A549 (cell line): ENCODE results near the gene TXNL4A. TPM values are rescaled to one million over a fixed set of nuclear protein-coding genes. Genes with fewer than 3 reads are reported as not detected.

Experiments used
- ATAC-seq, 2 experiments: fragments of 200-7000 bp in 1 of 2; fragments of >200 bp in 1 of 2; cut with Nextera tagmentation in 1 of 2; cut with Tn5 transposase in 1 of 2; 3 replicates each; pipeline versions ENCODE4 v1.8.0 to v1.9.1; 2018 to 2020; ENCODE audit warnings: mild to moderate bottlenecking in 1 of 2, moderate library complexity in 1 of 2
- CTCF ChIA-PET: fragments of 300-600 bp; sonication (Branson Sonifier 250); formaldehyde crosslinking; extraction: SDS; loops from one replicate; lab custom pipeline; 2021; ENCODE audit warnings: antibody characterized with exemption, inconsistent platforms; lab: Yijun Ruan, JAX
- POLR2A ChIA-PET: fragments of 350-600 bp; formaldehyde crosslinking; extraction: SDS; loops from one replicate; lab custom pipeline; 2021; ENCODE audit warnings: antibody characterized with exemption, inconsistent platforms; lab: Yijun Ruan, JAX
- DNase-seq, 2 experiments: peaks; one replicate each; pipeline versions ENCODE4 v3.0.0 to v3.0.0-alpha.2; 2011 to 2016; ENCODE audit warnings: low read depth in 1 of 2, low spot score in 1 of 2
- FAIRE-seq: peaks from 2 replicates; lab custom pipeline; 2011; peaks lifted over from hg19 to GRCh38; lab: Jason Lieb, UNC
- H3K27ac ChIP-seq, 2 experiments: fragments of >200 bp; sonication (Bioruptor Twin); formaldehyde crosslinking; 3 replicates each; pipeline ENCODE4 v1.5.1; 2016 to 2017
- H3K4me1 ChIP-seq: fragments of >200 bp; sonication (Bioruptor Twin); formaldehyde crosslinking; 3 replicates; pipeline ENCODE4 v1.6.1; 2016
- H3K4me2 ChIP-seq: fragments of >200 bp; sonication (Bioruptor Twin); formaldehyde crosslinking; 3 replicates; pipeline ENCODE4 v1.6.1; 2016
- H3K4me3 ChIP-seq: fragments of >200 bp; sonication (Bioruptor Twin); formaldehyde crosslinking; 3 replicates; pipeline ENCODE4 v1.5.1; 2016
- H3K9me3 ChIP-seq: fragments of >200 bp; sonication (Bioruptor Twin); formaldehyde crosslinking; 3 replicates; pipeline ENCODE4 v1.6.1; 2016
- BHLHE40 ChIP-seq: IDR thresholded peaks from 2 replicates; pipeline ENCODE4 v1.6.1; 2012; ENCODE audit warnings: low read depth, low read length, inconsistent platforms
- CBX8 ChIP-seq: fragments of 200-600 bp; sonication (generic); IDR thresholded peaks from 2 replicates; pipeline ENCODE4 v1.6.1; 2016
- CHD2 ChIP-seq: fragments of 150-350 bp; IDR thresholded peaks from 2 replicates; pipeline ENCODE4 v1.6.1; 2014; ENCODE audit warnings: low read length; ENCODE audit not compliant: partially characterized antibody
- EHMT2 ChIP-seq: fragments of 200-600 bp; sonication (generic); IDR thresholded peaks from 2 replicates; pipeline ENCODE4 v1.6.1; 2016; ENCODE audit warnings: antibody characterized with exemption, low read depth, mild to moderate bottlenecking, moderate library complexity
- FOSL2 ChIP-seq, 2 experiments: fragments of 450-650 bp in 1 of 2; fragments of >200 bp in 1 of 2; sonication (Bioruptor Twin) in 1 of 2; formaldehyde crosslinking; IDR thresholded peaks; 2 replicates each; pipeline versions ENCODE4 v1.5.0 to v1.6.1; 2016 to 2020; ENCODE audit warnings: mild to moderate bottlenecking in 1 of 2, moderate library complexity in 1 of 2
- HDAC2 ChIP-seq: fragments of 200-600 bp; sonication (generic); IDR thresholded peaks from 2 replicates; pipeline ENCODE4 v1.6.1; 2016
- JUN ChIP-seq, 2 experiments: fragments of >200 bp; sonication (Bioruptor Twin); formaldehyde crosslinking; IDR thresholded peaks; 2 replicates in 1 of 2; 3 replicates in 1 of 2; pipeline ENCODE4 v1.6.1; 2016 to 2017
- MAZ ChIP-seq: fragments of 150-350 bp; IDR thresholded peaks from 2 replicates; pipeline ENCODE4 v1.6.1; 2014; ENCODE audit warnings: antibody characterized with exemption, low read depth, low read length, borderline replicate concordance
- MYC ChIP-seq: IDR thresholded peaks from 2 replicates; pipeline ENCODE4 v1.6.1; 2012; ENCODE audit warnings: mild to moderate bottlenecking, inconsistent platforms, low read length, improper control_type of control experiment, borderline replicate concordance
- NFE2L2 ChIP-seq: fragments of 150-350 bp; conservative IDR thresholded peaks from 2 replicates; pipeline ENCODE4 v1.6.1; 2014; ENCODE audit warnings: low read length
- NPAS2 ChIP-seq: fragments of 250-450 bp; sonication (Bioruptor Pico); IDR thresholded peaks from 2 replicates; pipeline ENCODE4 v1.8.0; 2022; ENCODE audit warnings: mild to moderate bottlenecking, moderate library complexity, borderline replicate concordance
- PHF8 ChIP-seq: fragments of 200-600 bp; sonication (generic); IDR thresholded peaks from 2 replicates; pipeline ENCODE4 v1.6.1; 2016; ENCODE audit warnings: low read depth, mild to moderate bottlenecking, antibody characterized with exemption, moderate library complexity, borderline replicate concordance
- POLR2A ChIP-seq: IDR thresholded peaks from 2 replicates; pipeline ENCODE4 v1.6.1; 2012; ENCODE audit warnings: mild to moderate bottlenecking, low read length
- SREBF2 ChIP-seq: fragments of 450-650 bp; IDR thresholded peaks from 2 replicates; pipeline ENCODE4 v1.6.1; 2014; ENCODE audit warnings: mild to moderate bottlenecking, moderate library complexity
- TFCP2L1 ChIP-seq: fragments of 250-450 bp; sonication (Bioruptor Pico); IDR thresholded peaks from 2 replicates; pipeline ENCODE4 v1.5.0; 2021; ENCODE audit warnings: mild to moderate bottlenecking
- ZFP36 ChIP-seq: fragments of 450-650 bp; IDR thresholded peaks from 2 replicates; pipeline ENCODE4 v1.6.1; 2014; ENCODE audit warnings: borderline replicate concordance; ENCODE audit not compliant: partially characterized antibody
- WGBS: methylation state at CpG from one replicate; pipeline ENCODE4 v1.1.6; 2017; ENCODE audit errors: missing lambda C conversion rate; 5-methylcytosine and 5-hydroxymethylcytosine counted together
- polyA plus RNA-seq, 4 experiments: library from polyadenylated mRNA; depleted of rRNA in 3 of 4; stranded (reverse); fragments of >200 nt; fragmentation: RNase III in 1 of 4; extraction: RNeasy Plus Mini Kit Qiagen cat#74134 plus additional on column Dnase treatment in 1 of 4; gene quantifications; 2 replicates in 3 of 4; 3 replicates in 1 of 4; pipeline ENCODE4 v1.2.3, GENCODE V29; 2011 to 2017
- TF ChIP-seq, protein P1 (sequence below): fragments of >200 bp; sonication (Bioruptor Twin); formaldehyde crosslinking; IDR thresholded peaks from 3 replicates; pipeline ENCODE4 v1.5.1; 2016
- TF ChIP-seq, protein P2 (sequence below): fragments of 250-450 bp; sonication (Bioruptor Pico); IDR thresholded peaks from 2 replicates; pipeline ENCODE4 v1.5.0; 2020; ENCODE audit warnings: low read depth, mild to moderate bottlenecking, moderate library complexity
- TF ChIP-seq, protein P3 (sequence below): IDR thresholded peaks from 2 replicates; pipeline ENCODE4 v1.6.1; 2012; ENCODE audit warnings: low read depth, borderline replicate concordance
- TF ChIP-seq, protein P4 (sequence below): fragments of >200 bp; sonication (Bioruptor Twin); formaldehyde crosslinking; IDR thresholded peaks from 3 replicates; pipeline ENCODE4 v1.6.1; 2016
- TF ChIP-seq, protein P5 (sequence below): IDR thresholded peaks from 2 replicates; pipeline ENCODE4 v1.6.1; 2012

Gene TXNL4A
- polyA plus RNA-seq, 2 of the 4 experiments (the other 2 are of a cell fraction): 99.6 to 139 TPM

DNA sequence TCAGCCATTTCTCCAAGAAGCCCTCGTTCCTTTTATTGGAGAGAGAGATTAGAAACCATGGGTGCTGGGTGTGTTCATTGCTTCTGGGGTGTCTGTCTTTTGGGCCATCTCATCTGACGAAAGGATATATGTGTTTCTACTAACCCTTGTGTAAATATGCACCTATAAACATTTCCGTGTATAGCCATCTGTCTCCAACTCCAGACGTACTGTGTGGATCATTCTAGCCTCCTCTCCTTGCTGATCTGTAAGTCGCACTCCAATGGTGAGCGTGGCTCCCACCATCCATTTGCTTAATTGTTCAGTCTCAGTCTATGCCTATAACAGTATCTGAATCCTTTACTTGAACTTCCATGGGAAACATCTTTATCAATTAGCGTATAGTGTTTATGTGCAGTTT lies 47.6 kb upstream of the TXNL4A start (continued):
- TF ChIP-seq EHMT2: no peak
- TF ChIP-seq MYC: no peak

DNA sequence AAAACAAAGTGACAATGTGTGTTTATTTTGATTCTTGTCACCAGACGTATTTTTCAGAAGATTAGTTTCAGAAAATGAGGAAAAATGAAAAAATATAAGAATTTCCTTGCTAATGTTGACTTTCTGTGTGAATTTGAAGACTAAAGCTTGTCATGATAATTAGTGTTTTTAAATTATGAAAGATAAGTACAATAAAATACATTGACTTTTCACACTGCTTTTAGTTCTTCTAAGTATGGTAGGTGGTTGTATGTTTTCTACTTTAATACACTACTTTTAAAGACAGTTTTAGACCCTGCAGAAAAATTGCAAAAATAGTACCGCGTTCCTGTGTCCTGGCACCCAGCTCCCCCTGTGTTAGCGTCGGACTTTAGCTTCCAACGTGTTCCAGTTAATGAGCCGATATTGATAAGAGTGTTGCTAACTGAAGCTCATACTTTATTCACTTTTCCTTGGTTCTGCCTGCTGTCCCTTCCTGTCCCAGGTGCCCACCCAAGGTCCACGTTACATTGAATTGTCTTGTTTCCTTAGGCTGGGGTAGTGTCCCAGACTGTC lies 46.6 kb upstream of the TXNL4A start:
- 29% methylated on average over 8 of the region's 8 CpGs for whole genome bisulfite sequencing

DNA sequence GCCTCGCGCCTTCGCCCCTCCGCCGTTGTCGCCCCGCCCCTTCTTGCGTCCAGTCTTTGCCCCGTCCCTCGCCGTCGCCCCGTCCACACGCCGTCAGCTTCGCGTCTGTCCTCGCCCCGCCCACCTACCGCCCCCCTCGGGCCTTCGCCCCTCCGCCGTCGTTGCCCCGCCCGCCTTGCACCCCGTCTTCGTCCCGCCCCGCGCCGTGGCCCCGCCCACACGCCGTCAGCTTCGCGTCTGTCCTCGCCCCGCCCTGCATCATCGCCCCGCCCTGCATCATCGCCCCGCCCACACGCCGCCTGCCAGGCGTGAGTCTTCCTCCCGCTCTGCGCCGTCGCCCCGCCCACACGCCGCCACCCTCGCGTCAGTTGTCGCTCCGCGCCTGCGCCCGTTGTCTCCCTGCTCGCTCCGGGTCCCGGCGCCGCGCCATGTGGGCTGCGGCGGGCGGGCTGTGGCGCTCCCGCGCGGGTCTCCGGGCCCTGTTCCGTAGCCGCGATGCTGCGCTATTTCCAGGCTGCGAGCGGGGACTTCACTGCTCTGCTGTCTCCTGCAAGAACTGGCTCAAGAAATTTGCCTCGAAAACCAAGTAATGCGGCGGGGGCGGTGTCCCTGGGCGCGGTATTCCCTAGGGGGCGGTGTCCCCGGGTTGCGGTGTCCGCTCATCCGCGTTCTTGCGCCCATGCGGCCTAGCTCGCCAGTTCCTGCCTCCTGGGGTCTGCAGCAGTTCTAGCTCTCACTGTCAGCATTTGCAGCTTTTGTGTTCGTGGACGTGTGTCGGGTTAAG lies 45.9 kb upstream of the TXNL4A start, which contains the start of gene RBFA:
TSS of gene RBFA (plus strand) at position 367 of the 784 bp plus-strand sequence. CDS start at position 429, 62 bp downstream.
- peaks cover 5% of the 10 kb centered on the region; the same call in 1 of the 3 replicates for H3K4me1 ChIP-seq
- peak within 1 kb of the TSS; percentile 84 to 96 for H3K27ac ChIP-seq
- FAIRE-seq: no peak
- peak within 1 kb of the TSS; percentile 80 for H3K4me3 ChIP-seq
- no peaks in the 10 kb centered on the region for H3K9me3 ChIP-seq
- H3K4me2 ChIP-seq: peak within 1 kb of the TSS; percentile 88
- POLR2A ChIA-PET: interaction anchor here (0.6 to 2.9 kb wide), 8 partner anchors 12 to 355 kb away, joined by 3 to 8 read pairs (median 4); partner anchors contain the start of gene ADNP2
- WGBS: 4% methylated on average over 17 of the region's 99 CpGs
- CTCF ChIA-PET: interaction anchor here (0.7 to 1.8 kb wide), 5 partner anchors 12 to 110 kb away, joined by 3 to 5 read pairs (median 3); no protein-coding TSS in a partner anchor
- peak; percentile 69 to 97 for DNase-seq
- peak; percentile 85 to 88 for ATAC-seq
- peak in 1 of 2 experiments; percentile 64; a peak in 3 of 5 replicates for TF ChIP-seq JUN (IDR thresholded peaks at IDR 0.05)
- peak; percentile 69 for TF ChIP-seq POLR2A
- no peak for TF ChIP-seq BHLHE40
- TF ChIP-seq NFE2L2: no peak
- no peak for TF ChIP-seq ZFP36
- TF ChIP-seq NPAS2 (CRISPR knock-in tag): no peak
- TF ChIP-seq, protein P1, sequence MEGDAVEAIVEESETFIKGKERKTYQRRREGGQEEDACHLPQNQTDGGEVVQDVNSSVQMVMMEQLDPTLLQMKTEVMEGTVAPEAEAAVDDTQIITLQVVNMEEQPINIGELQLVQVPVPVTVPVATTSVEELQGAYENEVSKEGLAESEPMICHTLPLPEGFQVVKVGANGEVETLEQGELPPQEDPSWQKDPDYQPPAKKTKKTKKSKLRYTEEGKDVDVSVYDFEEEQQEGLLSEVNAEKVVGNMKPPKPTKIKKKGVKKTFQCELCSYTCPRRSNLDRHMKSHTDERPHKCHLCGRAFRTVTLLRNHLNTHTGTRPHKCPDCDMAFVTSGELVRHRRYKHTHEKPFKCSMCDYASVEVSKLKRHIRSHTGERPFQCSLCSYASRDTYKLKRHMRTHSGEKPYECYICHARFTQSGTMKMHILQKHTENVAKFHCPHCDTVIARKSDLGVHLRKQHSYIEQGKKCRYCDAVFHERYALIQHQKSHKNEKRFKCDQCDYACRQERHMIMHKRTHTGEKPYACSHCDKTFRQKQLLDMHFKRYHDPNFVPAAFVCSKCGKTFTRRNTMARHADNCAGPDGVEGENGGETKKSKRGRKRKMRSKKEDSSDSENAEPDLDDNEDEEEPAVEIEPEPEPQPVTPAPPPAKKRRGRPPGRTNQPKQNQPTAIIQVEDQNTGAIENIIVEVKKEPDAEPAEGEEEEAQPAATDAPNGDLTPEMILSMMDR: peak; percentile 35
- TF ChIP-seq, protein P2, sequence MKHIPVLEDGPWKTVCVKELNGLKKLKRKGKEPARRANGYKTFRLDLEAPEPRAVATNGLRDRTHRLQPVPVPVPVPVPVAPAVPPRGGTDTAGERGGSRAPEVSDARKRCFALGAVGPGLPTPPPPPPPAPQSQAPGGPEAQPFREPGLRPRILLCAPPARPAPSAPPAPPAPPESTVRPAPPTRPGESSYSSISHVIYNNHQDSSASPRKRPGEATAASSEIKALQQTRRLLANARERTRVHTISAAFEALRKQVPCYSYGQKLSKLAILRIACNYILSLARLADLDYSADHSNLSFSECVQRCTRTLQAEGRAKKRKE (CRISPR knock-in tag): no peak
- TF ChIP-seq, protein P3, sequence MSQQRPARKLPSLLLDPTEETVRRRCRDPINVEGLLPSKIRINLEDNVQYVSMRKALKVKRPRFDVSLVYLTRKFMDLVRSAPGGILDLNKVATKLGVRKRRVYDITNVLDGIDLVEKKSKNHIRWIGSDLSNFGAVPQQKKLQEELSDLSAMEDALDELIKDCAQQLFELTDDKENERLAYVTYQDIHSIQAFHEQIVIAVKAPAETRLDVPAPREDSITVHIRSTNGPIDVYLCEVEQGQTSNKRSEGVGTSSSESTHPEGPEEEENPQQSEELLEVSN: peak; percentile 73
- TF ChIP-seq, protein P4, sequence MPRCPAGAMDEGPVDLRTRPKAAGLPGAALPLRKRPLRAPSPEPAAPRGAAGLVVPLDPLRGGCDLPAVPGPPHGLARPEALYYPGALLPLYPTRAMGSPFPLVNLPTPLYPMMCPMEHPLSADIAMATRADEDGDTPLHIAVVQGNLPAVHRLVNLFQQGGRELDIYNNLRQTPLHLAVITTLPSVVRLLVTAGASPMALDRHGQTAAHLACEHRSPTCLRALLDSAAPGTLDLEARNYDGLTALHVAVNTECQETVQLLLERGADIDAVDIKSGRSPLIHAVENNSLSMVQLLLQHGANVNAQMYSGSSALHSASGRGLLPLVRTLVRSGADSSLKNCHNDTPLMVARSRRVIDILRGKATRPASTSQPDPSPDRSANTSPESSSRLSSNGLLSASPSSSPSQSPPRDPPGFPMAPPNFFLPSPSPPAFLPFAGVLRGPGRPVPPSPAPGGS: peak; percentile 53; the same call in 1 of the 3 replicates
- TF ChIP-seq FOSL2 (IDR thresholded peaks at IDR 0.05): no peak
- peak; percentile 18; the same call in 1 of the 2 replicates for TF ChIP-seq FOSL2 (CRISPR knock-in tag; IDR thresholded peaks at IDR 0.05)
- TF ChIP-seq CBX8: no peak
- TF ChIP-seq HDAC2: no peak
- no peak for TF ChIP-seq MAZ
- TF ChIP-seq PHF8: peak; percentile 95; the same call in 1 of the 2 replicates
- TF ChIP-seq, protein P5, sequence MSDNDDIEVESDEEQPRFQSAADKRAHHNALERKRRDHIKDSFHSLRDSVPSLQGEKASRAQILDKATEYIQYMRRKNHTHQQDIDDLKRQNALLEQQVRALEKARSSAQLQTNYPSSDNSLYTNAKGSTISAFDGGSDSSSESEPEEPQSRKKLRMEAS: peak; percentile 92

More for the DNA sequence above, 46.6 kb upstream of the TXNL4A start:
- H3K27ac ChIP-seq: peak overlapping the region; percentile 84 to 91
- H3K4me1 ChIP-seq: peaks cover 5% of the 10 kb centered on the region; the same call in 1 of the 3 replicates
- CTCF ChIA-PET: interaction anchor here (0.7 to 1.8 kb wide), 4 partner anchors 12 to 109 kb away, joined by 3 to 5 read pairs (median 4); no protein-coding TSS in a partner anchor
- H3K4me3 ChIP-seq: peak overlapping the region; percentile 80
- ATAC-seq (no peak), DNase-seq (no peak), FAIRE-seq (no peak)
- H3K4me2 ChIP-seq: peak overlapping the region; percentile 88
- POLR2A ChIA-PET: interaction anchor here (2.9 kb wide), 1 partner anchor 74 kb away, joined by 8 read pairs; the partner anchor contains the start of gene ADNP2
- TF ChIP-seq, protein P5: no peak
- TF ChIP-seq SREBF2 (no peak), CHD2 (no peak), CBX8 (no peak), TFCP2L1 (CRISPR knock-in tag) (no peak)
- TF ChIP-seq, protein P1: no peak
- TF ChIP-seq, protein P3: no peak
- no peaks in the 10 kb centered on the region for H3K9me3 ChIP-seq
